ENCODE measurements around the gene AQP12B. TPM values are rescaled to one million over a fixed set of nuclear protein-coding genes. Genes with fewer than 3 reads are reported as not detected.
"Not testable (repeated sequence)": the region's sequence is repeated elsewhere in the genome, so short reads cannot be mapped to it uniquely, and the experiment has no call there.

AQP12B gene
- total RNA-seq, 1 donor: not detected

GRCh38 chr2:240698852-240699561 is 16.3 kb upstream of the AQP12B start:
- not testable (repeated sequence) for H3K9me3 ChIP-seq (ENCODE audit: low read depth, low read length); H3K4me3 ChIP-seq (ENCODE audit: low read length); H3K27me3 ChIP-seq (ENCODE audit: insufficient read depth, low read length); H3K4me1 ChIP-seq (ENCODE audit: insufficient read depth, low read length)

- not testable (repeated sequence) for H3K4me1 ChIP-seq (ENCODE audit: insufficient read depth, low read length); H3K27me3 ChIP-seq (ENCODE audit: insufficient read depth, low read length); H3K4me3 ChIP-seq (ENCODE audit: low read length); H3K9me3 ChIP-seq (ENCODE audit: low read depth, low read length)
Observed at GRCh38 chr2:240696469-240696868, 13.8 kb upstream of the AQP12B start.

GRCh38 chr2:240695593-240695992 is 12.9 kb upstream of the AQP12B start:
- H3K4me1 ChIP-seq (ENCODE audit: insufficient read depth, low read length); H3K4me3 ChIP-seq (ENCODE audit: low read length); H3K9me3 ChIP-seq (ENCODE audit: low read depth, low read length); H3K27me3 ChIP-seq (ENCODE audit: insufficient read depth, low read length): not testable (repeated sequence)

- not testable (repeated sequence) for H3K4me3 ChIP-seq (ENCODE audit: low read length); H3K27me3 ChIP-seq (ENCODE audit: insufficient read depth, low read length); H3K4me1 ChIP-seq (ENCODE audit: insufficient read depth, low read length); H3K9me3 ChIP-seq (ENCODE audit: low read depth, low read length)
Observed at GRCh38 chr2:240694304-240694703, 11.6 kb upstream of the AQP12B start.

- H3K9me3 ChIP-seq (ENCODE audit: low read depth, low read length); H3K27me3 ChIP-seq (ENCODE audit: insufficient read depth, low read length); H3K4me3 ChIP-seq (ENCODE audit: low read length); H3K4me1 ChIP-seq (ENCODE audit: insufficient read depth, low read length): not testable (repeated sequence)
Observed at GRCh38 chr2:240692583-240693561, 10.2 kb upstream of the AQP12B start.

GRCh38 chr2:240691631-240692420 is 9.1 kb upstream of the AQP12B start, which contains the start of gene AQP12A:
TSS of gene AQP12A (plus strand) at chr2:240691866. CDS start at chr2:240691914, 48 bp downstream.
- H3K9me3 ChIP-seq (ENCODE audit: low read depth, low read length); H3K4me3 ChIP-seq (ENCODE audit: low read length); H3K27me3 ChIP-seq (ENCODE audit: insufficient read depth, low read length); H3K4me1 ChIP-seq (ENCODE audit: insufficient read depth, low read length): not testable (repeated sequence)

- not testable (repeated sequence) for H3K9me3 ChIP-seq (ENCODE audit: low read depth, low read length); H3K27me3 ChIP-seq (ENCODE audit: insufficient read depth, low read length); H3K4me3 ChIP-seq (ENCODE audit: low read length); H3K4me1 ChIP-seq (ENCODE audit: insufficient read depth, low read length)
Observed at GRCh38 chr2:240691075-240691427, 8.4 kb upstream of the AQP12B start.

- not testable (repeated sequence) for H3K9me3 ChIP-seq (ENCODE audit: low read depth, low read length); H3K4me3 ChIP-seq (ENCODE audit: low read length); H3K27me3 ChIP-seq (ENCODE audit: insufficient read depth, low read length); H3K4me1 ChIP-seq (ENCODE audit: insufficient read depth, low read length)
Observed at GRCh38 chr2:240690421-240691074, 7.9 kb upstream of the AQP12B start.

GRCh38 chr2:240689975-240690374 is 7.3 kb upstream of the AQP12B start:
- Histone ChIP-seq H3K4me3 (ENCODE audit: low read length) (no peak overlapping the region), H3K27me3 (ENCODE audit: insufficient read depth, low read length) (no peaks in the 10 kb centered on the region)

GRCh38 chr2:240688553-240688919 is 5.9 kb upstream of the AQP12B start:
- no peaks in the 10 kb centered on the region for H3K4me1 ChIP-seq (ENCODE audit: insufficient read depth, low read length)

More at GRCh38 chr2:240689975-240690374, 7.3 kb upstream of the AQP12B start:
- Histone ChIP-seq H3K4me1 (ENCODE audit: insufficient read depth, low read length) (no peaks in the 10 kb centered on the region), H3K9me3 (ENCODE audit: low read depth, low read length) (no peaks in the 10 kb centered on the region)

GRCh38 chr2:240687741-240688552 is 5.3 kb upstream of the AQP12B start:
- Histone ChIP-seq H3K4me1 (ENCODE audit: insufficient read depth, low read length) (no peaks in the 10 kb centered on the region), H3K9me3 (ENCODE audit: low read depth, low read length) (no peaks in the 10 kb centered on the region), H3K27me3 (ENCODE audit: insufficient read depth, low read length) (no peaks in the 10 kb centered on the region), H3K4me3 (ENCODE audit: low read length) (no peak overlapping the region)

More at GRCh38 chr2:240688553-240688919, 5.9 kb upstream of the AQP12B start:
- no peak overlapping the region for H3K4me3 ChIP-seq (ENCODE audit: low read length)
- H3K27me3 ChIP-seq (ENCODE audit: insufficient read depth, low read length): no peaks in the 10 kb centered on the region
- H3K9me3 ChIP-seq (ENCODE audit: low read depth, low read length): no peaks in the 10 kb centered on the region

- Histone ChIP-seq H3K9me3 (ENCODE audit: low read depth, low read length) (no peaks in the 10 kb centered on the region), H3K4me3 (ENCODE audit: low read length) (no peak overlapping the region), H3K27me3 (ENCODE audit: insufficient read depth, low read length) (no peaks in the 10 kb centered on the region), H3K4me1 (ENCODE audit: insufficient read depth, low read length) (no peaks in the 10 kb centered on the region)
Observed at GRCh38 chr2:240687045-240687740, 4.5 kb upstream of the AQP12B start.

GRCh38 chr2:240686460-240686859 is 3.8 kb upstream of the AQP12B start:
- Histone ChIP-seq H3K4me1 (ENCODE audit: insufficient read depth, low read length) (no peaks in the 10 kb centered on the region), H3K27me3 (ENCODE audit: insufficient read depth, low read length) (no peaks in the 10 kb centered on the region), H3K4me3 (ENCODE audit: low read length) (no peak overlapping the region), H3K9me3 (ENCODE audit: low read depth, low read length) (no peaks in the 10 kb centered on the region)
